Ishikawa (cell line): ENCODE results near the gene SYTL3.

Experiments
- CEBPB ChIP-seq: IDR thresholded peaks from 2 replicates; pipeline ENCODE4 v1.6.1; 2012
- CREB1 ChIP-seq: IDR thresholded peaks from 2 replicates; pipeline ENCODE4 v1.6.1; 2012; ENCODE audit warnings: low read depth
- EGR1 ChIP-seq: IDR thresholded peaks from 2 replicates; pipeline ENCODE4 v1.6.1; 2012
- EP300 ChIP-seq: IDR thresholded peaks from 2 replicates; pipeline ENCODE4 v1.6.1; 2012; ENCODE audit warnings: borderline replicate concordance
- FOXM1 ChIP-seq: IDR thresholded peaks from 2 replicates; pipeline ENCODE4 v1.6.1; 2012; ENCODE audit warnings: low read depth, borderline replicate concordance
- NFIC ChIP-seq: IDR thresholded peaks from 2 replicates; pipeline ENCODE4 v1.6.1; 2012
- RAD21 ChIP-seq: IDR thresholded peaks from 2 replicates; pipeline ENCODE4 v1.6.1; 2012; ENCODE audit warnings: low read depth
- TAF1 ChIP-seq: IDR thresholded peaks from 2 replicates; pipeline ENCODE4 v1.6.1; 2012; ENCODE audit warnings: low read depth, mild to moderate bottlenecking
- TCF12 ChIP-seq: IDR thresholded peaks from 2 replicates; pipeline ENCODE4 v1.6.1; 2012; ENCODE audit warnings: low read depth
- TEAD4 ChIP-seq: IDR thresholded peaks from 2 replicates; pipeline ENCODE4 v1.6.1; 2012
- YY1 ChIP-seq: IDR thresholded peaks from 2 replicates; pipeline ENCODE4 v1.6.1; 2012; ENCODE audit warnings: low read depth
- ZBTB7A ChIP-seq: IDR thresholded peaks from 2 replicates; pipeline ENCODE4 v1.6.1; 2012; ENCODE audit warnings: low read depth
- TF ChIP-seq, protein P1 (sequence below): IDR thresholded peaks from 2 replicates; pipeline ENCODE4 v1.6.1; 2012; ENCODE audit warnings: low read depth, mild to moderate bottlenecking
- TF ChIP-seq, protein P2 (sequence below): IDR thresholded peaks from 2 replicates; pipeline ENCODE4 v1.6.1; 2012
- TF ChIP-seq, protein P3 (sequence below): IDR thresholded peaks from 2 replicates; pipeline ENCODE4 v1.6.1; 2012

SYTL3 gene

GRCh38 chr6:158782432-158783166, 132.7 kb downstream of the SYTL3 start:
- TF ChIP-seq, protein P1, sequence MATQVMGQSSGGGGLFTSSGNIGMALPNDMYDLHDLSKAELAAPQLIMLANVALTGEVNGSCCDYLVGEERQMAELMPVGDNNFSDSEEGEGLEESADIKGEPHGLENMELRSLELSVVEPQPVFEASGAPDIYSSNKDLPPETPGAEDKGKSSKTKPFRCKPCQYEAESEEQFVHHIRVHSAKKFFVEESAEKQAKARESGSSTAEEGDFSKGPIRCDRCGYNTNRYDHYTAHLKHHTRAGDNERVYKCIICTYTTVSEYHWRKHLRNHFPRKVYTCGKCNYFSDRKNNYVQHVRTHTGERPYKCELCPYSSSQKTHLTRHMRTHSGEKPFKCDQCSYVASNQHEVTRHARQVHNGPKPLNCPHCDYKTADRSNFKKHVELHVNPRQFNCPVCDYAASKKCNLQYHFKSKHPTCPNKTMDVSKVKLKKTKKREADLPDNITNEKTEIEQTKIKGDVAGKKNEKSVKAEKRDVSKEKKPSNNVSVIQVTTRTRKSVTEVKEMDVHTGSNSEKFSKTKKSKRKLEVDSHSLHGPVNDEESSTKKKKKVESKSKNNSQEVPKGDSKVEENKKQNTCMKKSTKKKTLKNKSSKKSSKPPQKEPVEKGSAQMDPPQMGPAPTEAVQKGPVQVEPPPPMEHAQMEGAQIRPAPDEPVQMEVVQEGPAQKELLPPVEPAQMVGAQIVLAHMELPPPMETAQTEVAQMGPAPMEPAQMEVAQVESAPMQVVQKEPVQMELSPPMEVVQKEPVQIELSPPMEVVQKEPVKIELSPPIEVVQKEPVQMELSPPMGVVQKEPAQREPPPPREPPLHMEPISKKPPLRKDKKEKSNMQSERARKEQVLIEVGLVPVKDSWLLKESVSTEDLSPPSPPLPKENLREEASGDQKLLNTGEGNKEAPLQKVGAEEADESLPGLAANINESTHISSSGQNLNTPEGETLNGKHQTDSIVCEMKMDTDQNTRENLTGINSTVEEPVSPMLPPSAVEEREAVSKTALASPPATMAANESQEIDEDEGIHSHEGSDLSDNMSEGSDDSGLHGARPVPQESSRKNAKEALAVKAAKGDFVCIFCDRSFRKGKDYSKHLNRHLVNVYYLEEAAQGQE, result no peak
- TF ChIP-seq CEBPB, result no peak
- no peak for TF ChIP-seq TAF1
- TF ChIP-seq, protein P2, sequence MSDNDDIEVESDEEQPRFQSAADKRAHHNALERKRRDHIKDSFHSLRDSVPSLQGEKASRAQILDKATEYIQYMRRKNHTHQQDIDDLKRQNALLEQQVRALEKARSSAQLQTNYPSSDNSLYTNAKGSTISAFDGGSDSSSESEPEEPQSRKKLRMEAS, result no peak
- TF ChIP-seq YY1, result no peak
- no peak for TF ChIP-seq FOXM1
- TF ChIP-seq NFIC, result no peak
- no peak for TF ChIP-seq TCF12
- no peak for TF ChIP-seq ZBTB7A
- no peak for TF ChIP-seq RAD21
- no peak for TF ChIP-seq TEAD4
- TF ChIP-seq EP300, result no peak
- TF ChIP-seq, protein P3, sequence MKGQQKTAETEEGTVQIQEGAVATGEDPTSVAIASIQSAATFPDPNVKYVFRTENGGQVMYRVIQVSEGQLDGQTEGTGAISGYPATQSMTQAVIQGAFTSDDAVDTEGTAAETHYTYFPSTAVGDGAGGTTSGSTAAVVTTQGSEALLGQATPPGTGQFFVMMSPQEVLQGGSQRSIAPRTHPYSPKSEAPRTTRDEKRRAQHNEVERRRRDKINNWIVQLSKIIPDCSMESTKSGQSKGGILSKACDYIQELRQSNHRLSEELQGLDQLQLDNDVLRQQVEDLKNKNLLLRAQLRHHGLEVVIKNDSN, result no peak
- TF ChIP-seq EGR1, result no peak
- no peak for TF ChIP-seq CREB1

DNA sequence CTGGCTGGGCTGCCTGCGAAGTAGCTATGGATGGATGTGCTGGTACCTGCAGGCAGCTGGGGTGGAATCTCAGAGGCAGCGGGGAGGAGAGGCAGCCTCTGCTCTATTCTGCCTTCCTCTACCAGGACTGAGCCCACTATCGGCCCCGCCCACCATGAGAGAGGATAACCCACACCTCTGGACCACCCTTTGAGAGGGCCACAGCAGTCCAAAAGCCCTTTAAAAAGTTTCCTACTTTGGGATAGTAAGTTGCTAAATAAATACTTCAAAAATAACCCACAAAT, 133.3 kb downstream of the SYTL3 start:
- TF ChIP-seq TEAD4, result no peak
- TF ChIP-seq TAF1, result no peak
- TF ChIP-seq, protein P1, result no peak
- TF ChIP-seq, protein P3, result no peak
- no peak for TF ChIP-seq NFIC
- no peak for TF ChIP-seq CREB1
- TF ChIP-seq, protein P2, result no peak
- no peak for TF ChIP-seq YY1
- no peak for TF ChIP-seq TCF12
- TF ChIP-seq EP300, result no peak
- TF ChIP-seq ZBTB7A, result no peak
- no peak for TF ChIP-seq RAD21
- TF ChIP-seq EGR1, result no peak
- TF ChIP-seq FOXM1, result no peak

DNA sequence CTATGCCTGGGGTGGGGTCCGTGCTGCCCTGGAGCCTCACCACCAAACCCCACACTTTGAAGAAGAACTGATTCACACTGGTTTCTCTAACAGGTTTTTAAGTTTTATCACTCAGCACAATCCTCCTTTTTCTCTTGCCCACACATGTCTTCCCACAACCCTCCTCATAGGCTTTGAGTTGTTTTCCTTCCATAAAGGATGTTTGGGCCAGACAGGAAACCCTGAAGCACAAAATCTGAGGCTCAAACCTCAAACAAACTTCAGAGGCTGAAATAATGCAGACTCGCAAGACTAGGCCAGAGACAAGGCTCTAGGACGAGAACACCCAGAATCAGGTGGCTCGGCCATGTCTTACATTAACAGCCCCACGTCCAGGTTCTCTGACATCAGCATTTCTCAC, 134.0 kb downstream of the SYTL3 start:
- TF ChIP-seq CEBPB (no peak), TEAD4 (no peak), TAF1 (no peak), TCF12 (no peak), NFIC (no peak), CREB1 (no peak), ZBTB7A (no peak), FOXM1 (no peak), YY1 (no peak), RAD21 (no peak), EGR1 (no peak), EP300 (no peak)
- TF ChIP-seq, protein P2, result no peak
- TF ChIP-seq, protein P1, result no peak
- TF ChIP-seq, protein P3, result no peak
